Spleen (tissue), 11 donors: ENCODE measurements around the gene SECTM1. TPM values are rescaled to one million over a fixed set of nuclear protein-coding genes. Genes with fewer than 3 reads are reported as not detected.
"Not testable (repeated sequence)": the region's sequence is repeated elsewhere in the genome, so short reads cannot be mapped to it uniquely, and the experiment has no call there.

Experiments
- DNase-seq: peaks from one replicate; pipeline ENCODE4 v3.0.0-alpha.2; 2020
- H3K27ac ChIP-seq, 8 donors: fragments of 200-600 bp; sonication (generic) in 7 of 8; 1 replicate in 4 of 8; 2 replicates in 4 of 8; pipeline versions ENCODE4 v1.5.0 to v1.8.0; 2016 to 2021; ENCODE audit warnings: inconsistent platforms in 4 of 8, mild to moderate bottlenecking in 4 of 8, moderate library complexity in 1 of 8
- H3K27me3 ChIP-seq, 7 donors: fragments of 200-600 bp; sonication (generic) in 6 of 7; replicated peaks in 1 of 7; 1 replicate in 4 of 7; 2 replicates in 3 of 7; pipeline versions ENCODE4 v1.5.0 to v1.8.0; 2016 to 2021; ENCODE audit warnings: inconsistent platforms in 3 of 7, mild to moderate bottlenecking in 1 of 7
- H3K36me3 ChIP-seq, 6 donors: fragments of 200-600 bp; sonication (generic) in 5 of 6; 1 replicate in 4 of 6; 2 replicates in 2 of 6; pipeline versions ENCODE4 v1.5.0 to v1.8.0; 2016 to 2021; ENCODE audit warnings: inconsistent platforms in 2 of 6
- H3K4me1 ChIP-seq, 6 donors: fragments of 200-600 bp; sonication (generic) in 5 of 6; 1 replicate in 3 of 6; 2 replicates in 3 of 6; pipeline versions ENCODE4 v1.5.0 to v1.8.0; 2016 to 2021; ENCODE audit warnings: inconsistent platforms in 3 of 6
- H3K4me3 ChIP-seq, 8 donors: fragments of 200-600 bp; sonication (generic) in 7 of 8; 1 replicate in 4 of 8; 2 replicates in 4 of 8; pipeline versions ENCODE4 v1.5.0 to v1.8.0; 2016 to 2021; ENCODE audit warnings: inconsistent platforms in 4 of 8, mild to moderate bottlenecking in 4 of 8, moderate library complexity in 2 of 8
- H3K9me3 ChIP-seq, 8 donors: fragments of 200-600 bp; sonication (generic) in 7 of 8; 1 replicate in 4 of 8; 2 replicates in 4 of 8; pipeline versions ENCODE4 v1.5.0 to v1.8.0; 2016 to 2021; ENCODE audit warnings: inconsistent platforms in 4 of 8
- POLR2A ChIP-seq, 3 donors: fragments of 450-650 bp; IDR thresholded peaks; one replicate each; pipeline ENCODE4 v1.5.1; 2017; ENCODE audit warnings: antibody characterized with exemption in 3 of 3, mild to moderate bottlenecking in 1 of 3
- POLR2AphosphoS5 ChIP-seq, 3 donors: sonication (generic); formaldehyde crosslinking; IDR thresholded peaks; one replicate each; pipeline ENCODE4 v1.5.1; 2017; ENCODE audit warnings: antibody characterized with exemption in 3 of 3
- WGBS, 5 donors: extraction: QIAGEN DNeasy Blood & Tissue Kit in 3 of 5; methylation state at CpG; one replicate each; pipeline versions ENCODE4 v1.1.5 to v1.1.7; 2013 to 2018; 5-methylcytosine and 5-hydroxymethylcytosine counted together
- intact Hi-C: fragments of 100-400 bp; cut with DNase I; formaldehyde crosslinking; loops from one replicate; pipeline ENCODE4 v1.15.0; 2023; ENCODE audit warnings: low total_unique reads
- polyA plus RNA-seq, 3 donors: library from polyadenylated mRNA; stranded (reverse); fragments of 200-250 nt; gene quantifications; one replicate each; pipeline ENCODE4 v1.2.1, GENCODE V29; 2013
- total RNA-seq, 7 donors: library from RNA; depleted of rRNA in 3 of 7; stranded (reverse); fragments of >200 nt in 3 of 7; fragmentation: NEBNext Ultra II Directional in 4 of 7; extraction: Animal tissue kit (Norgen Biotek cat#: 25700) in 4 of 7; gene quantifications; one replicate each; pipeline versions ENCODE4 v1.1.0 to v1.2.1, GENCODE V29; 2016 to 2021
- TF ChIP-seq, protein P1 (sequence below), 11 experiments: fragments of 200-600 bp in 7 of 11; fragments of 450-650 bp in 4 of 11; sonication (generic) in 4 of 11; IDR thresholded peaks in 8 of 11; conservative IDR thresholded peaks in 3 of 11; 1 replicate in 7 of 11; 2 replicates in 4 of 11; pipeline versions ENCODE4 v1.4.0 to v1.8.0; 2016 to 2021; ENCODE audit warnings: antibody characterized with exemption in 11 of 11, inconsistent platforms in 4 of 11, mild to moderate bottlenecking in 1 of 11
- donor health status: healthy with polysubstance abuse.
- donor health status: DM: no; HTN: no; CAD: no; lungs with moderate emphysema.
- donor health status: DM: no; HTN: no; CAD: no.
- donor health status: Bipolar disorder and iron deficiency.
- donor health status: healthy.
- donor health status: DM: no; HTN: no; CAD: no.
- donor health status: DM: yes; HTN: yes; CAD: no.

Gene SECTM1
- total and polyA plus RNA-seq, 10 donors: 6.0 to 141 (median 60.4) TPM

- TF ChIP-seq POLR2AphosphoS5 (IDR thresholded peaks at IDR 0.05): no peak
- TF ChIP-seq, protein P1, sequence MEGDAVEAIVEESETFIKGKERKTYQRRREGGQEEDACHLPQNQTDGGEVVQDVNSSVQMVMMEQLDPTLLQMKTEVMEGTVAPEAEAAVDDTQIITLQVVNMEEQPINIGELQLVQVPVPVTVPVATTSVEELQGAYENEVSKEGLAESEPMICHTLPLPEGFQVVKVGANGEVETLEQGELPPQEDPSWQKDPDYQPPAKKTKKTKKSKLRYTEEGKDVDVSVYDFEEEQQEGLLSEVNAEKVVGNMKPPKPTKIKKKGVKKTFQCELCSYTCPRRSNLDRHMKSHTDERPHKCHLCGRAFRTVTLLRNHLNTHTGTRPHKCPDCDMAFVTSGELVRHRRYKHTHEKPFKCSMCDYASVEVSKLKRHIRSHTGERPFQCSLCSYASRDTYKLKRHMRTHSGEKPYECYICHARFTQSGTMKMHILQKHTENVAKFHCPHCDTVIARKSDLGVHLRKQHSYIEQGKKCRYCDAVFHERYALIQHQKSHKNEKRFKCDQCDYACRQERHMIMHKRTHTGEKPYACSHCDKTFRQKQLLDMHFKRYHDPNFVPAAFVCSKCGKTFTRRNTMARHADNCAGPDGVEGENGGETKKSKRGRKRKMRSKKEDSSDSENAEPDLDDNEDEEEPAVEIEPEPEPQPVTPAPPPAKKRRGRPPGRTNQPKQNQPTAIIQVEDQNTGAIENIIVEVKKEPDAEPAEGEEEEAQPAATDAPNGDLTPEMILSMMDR (IDR thresholded peaks at IDR 0.05 in 8 of 11, conservative IDR thresholded peaks at IDR 0.05 in 3 of 11): no peak
- no peak for TF ChIP-seq POLR2A (IDR thresholded peaks at IDR 0.05)
- intact Hi-C loops: no loop called here
- Histone ChIP-seq H3K4me1 (peaks cover 0 to 11% (median 0%) of the 10 kb centered on the region in 6 donors), H3K36me3 (no peaks in the 10 kb centered on the region), H3K9me3 (no peaks in the 10 kb centered on the region), H3K4me3 (no peak overlapping the region), H3K27ac (no peak overlapping the region), H3K27me3 (peaks cover 0 to 87% (median 39%) of the 10 kb centered on the region in 7 donors)
- no peak for DNase-seq
- WGBS, 5 donors: 64 to 76% (median 67%) methylated on average over 23 of the region's 23 CpGs
Observed at GRCh38 chr17:82380860-82381702, 47.5 kb upstream of the SECTM1 start.

- Histone ChIP-seq H3K4me1 (peaks cover 0 to 3% (median 0%) of the 10 kb centered on the region in 6 donors), H3K36me3 (no peaks in the 10 kb centered on the region), H3K9me3 (no peaks in the 10 kb centered on the region), H3K27ac (no peak overlapping the region), H3K4me3 (no peak overlapping the region), H3K27me3 (peaks cover 0 to 87% (median 42%) of the 10 kb centered on the region in 7 donors)
- intact Hi-C loops: no loop called here
- no peak for DNase-seq
- WGBS, 5 donors: 61 to 83% (median 73%) methylated on average over 7 to 10 of the region's 10 CpGs
- TF ChIP-seq POLR2AphosphoS5 (IDR thresholded peaks at IDR 0.05) (no peak), POLR2A (IDR thresholded peaks at IDR 0.05) (no peak)
Observed at GRCh38 chr17:82378741-82379021, 45.1 kb upstream of the SECTM1 start.

DNA sequence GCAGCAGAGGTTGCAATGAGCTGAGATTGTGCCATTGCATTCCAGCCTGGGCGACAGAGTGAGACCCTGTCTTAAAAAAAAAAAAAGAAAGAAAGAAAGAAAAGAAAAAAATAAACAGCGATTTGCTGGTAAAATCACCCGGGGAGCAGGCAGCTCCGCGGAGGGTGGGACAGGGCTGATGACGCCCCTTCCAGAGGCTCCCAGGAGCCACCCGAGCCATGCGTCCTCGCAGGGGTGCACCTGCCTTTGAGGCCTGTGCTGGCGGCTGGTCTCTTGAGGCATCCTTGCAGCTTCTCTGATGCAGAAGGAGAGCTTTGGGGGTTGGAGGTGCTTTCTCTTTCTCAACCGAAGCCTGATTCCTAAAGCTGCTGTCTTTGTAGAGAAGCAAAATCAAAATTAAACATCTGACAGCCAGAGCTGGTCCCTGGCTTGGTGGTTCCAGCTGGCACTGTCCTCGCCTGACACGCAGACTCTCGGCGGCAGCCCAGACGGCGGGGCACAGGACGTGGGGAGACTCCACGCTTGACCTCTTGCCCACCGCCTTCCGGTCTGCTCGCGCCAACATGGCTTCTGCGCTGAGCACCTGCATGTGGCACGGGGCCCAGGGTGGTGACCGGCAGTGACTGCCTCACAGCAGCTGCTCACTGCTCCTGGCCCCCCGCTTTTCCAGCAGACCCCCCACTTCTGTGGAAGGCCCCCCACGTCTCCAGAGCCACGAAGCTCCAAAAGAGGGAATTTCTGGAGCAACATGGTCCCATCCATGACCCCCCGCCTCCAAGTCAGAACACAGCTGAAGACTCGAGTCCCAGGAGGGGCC is 44.6 kb upstream of the SECTM1 start:
- TF ChIP-seq, protein P1 (IDR thresholded peaks at IDR 0.05 in 8 of 11, conservative IDR thresholded peaks at IDR 0.05 in 3 of 11): no peak
- TF ChIP-seq POLR2AphosphoS5 (IDR thresholded peaks at IDR 0.05) (no peak), POLR2A (IDR thresholded peaks at IDR 0.05) (no peak)
- DNase-seq: no peak
- Histone ChIP-seq H3K36me3 (no peaks in the 10 kb centered on the region), H3K27me3 (peaks cover 0 to 89% (median 41%) of the 10 kb centered on the region in 7 donors), H3K9me3 (no peaks in the 10 kb centered on the region), H3K4me3 (no peak overlapping the region), H3K27ac (no peak overlapping the region), H3K4me1 (peaks cover 0 to 7% (median under 1%) of the 10 kb centered on the region in 6 donors)
- intact Hi-C loops: no loop called here
- WGBS, 5 donors: 75 to 87% (median 81%) methylated on average over 28 to 31 of the region's 31 CpGs

GRCh38 chr17:82377294-82377693 is 43.7 kb upstream of the SECTM1 start:
- H3K4me1 ChIP-seq: peaks cover 0 to 16% (median 8%) of the 10 kb centered on the region in 6 donors
- intact Hi-C loops, DNase-seq, H3K9me3 ChIP-seq, H3K36me3 ChIP-seq, H3K4me3 ChIP-seq, H3K27ac ChIP-seq: not testable (repeated sequence)
- peaks cover 0 to 89% (median 49%) of the 10 kb centered on the region in 7 donors for H3K27me3 ChIP-seq
- 39 to 74% (median 56%) methylated on average over 2 to 3 of the region's 5 CpGs for WGBS, 5 donors
